Panc1 (cell line): Measurements from ENCODE around the gene PLA2G1B.

Experiments used
- POLR2AphosphoS5 ChIP-seq: IDR thresholded peaks from 2 replicates; pipeline ENCODE4 v1.6.1; 2012; ENCODE audit warnings: mild to moderate bottlenecking, low read depth, low read length, moderate library complexity
- SIN3A ChIP-seq: IDR thresholded peaks from 2 replicates; pipeline ENCODE4 v1.6.1; 2012; ENCODE audit warnings: low read depth, mild to moderate bottlenecking, low read length, moderate library complexity, borderline replicate concordance; ENCODE audit not compliant: insufficient read depth
- TF ChIP-seq, protein P1 (sequence below): fragments of 450-650 bp; IDR thresholded peaks from 2 replicates; pipeline ENCODE4 v1.5.1; 2017; ENCODE audit warnings: mild to moderate bottlenecking
- TF ChIP-seq, protein P2 (sequence below), 2 experiments: IDR thresholded peaks; 2 replicates each; pipeline ENCODE4 v1.6.1; 2011 to 2012; ENCODE audit warnings: low read depth in 2 of 2, control low read depth in 1 of 2, low read length in 1 of 2, mild to moderate bottlenecking in 1 of 2, moderate library complexity in 1 of 2; ENCODE audit not compliant: insufficient read depth in 1 of 2

GRCh38 chr12:120314220-120314619 is 13.4 kb downstream of the PLA2G1B start:
- TF ChIP-seq, protein P1, sequence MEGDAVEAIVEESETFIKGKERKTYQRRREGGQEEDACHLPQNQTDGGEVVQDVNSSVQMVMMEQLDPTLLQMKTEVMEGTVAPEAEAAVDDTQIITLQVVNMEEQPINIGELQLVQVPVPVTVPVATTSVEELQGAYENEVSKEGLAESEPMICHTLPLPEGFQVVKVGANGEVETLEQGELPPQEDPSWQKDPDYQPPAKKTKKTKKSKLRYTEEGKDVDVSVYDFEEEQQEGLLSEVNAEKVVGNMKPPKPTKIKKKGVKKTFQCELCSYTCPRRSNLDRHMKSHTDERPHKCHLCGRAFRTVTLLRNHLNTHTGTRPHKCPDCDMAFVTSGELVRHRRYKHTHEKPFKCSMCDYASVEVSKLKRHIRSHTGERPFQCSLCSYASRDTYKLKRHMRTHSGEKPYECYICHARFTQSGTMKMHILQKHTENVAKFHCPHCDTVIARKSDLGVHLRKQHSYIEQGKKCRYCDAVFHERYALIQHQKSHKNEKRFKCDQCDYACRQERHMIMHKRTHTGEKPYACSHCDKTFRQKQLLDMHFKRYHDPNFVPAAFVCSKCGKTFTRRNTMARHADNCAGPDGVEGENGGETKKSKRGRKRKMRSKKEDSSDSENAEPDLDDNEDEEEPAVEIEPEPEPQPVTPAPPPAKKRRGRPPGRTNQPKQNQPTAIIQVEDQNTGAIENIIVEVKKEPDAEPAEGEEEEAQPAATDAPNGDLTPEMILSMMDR, result no peak; the same call in 1 of the 2 replicates
- TF ChIP-seq, protein P2, sequence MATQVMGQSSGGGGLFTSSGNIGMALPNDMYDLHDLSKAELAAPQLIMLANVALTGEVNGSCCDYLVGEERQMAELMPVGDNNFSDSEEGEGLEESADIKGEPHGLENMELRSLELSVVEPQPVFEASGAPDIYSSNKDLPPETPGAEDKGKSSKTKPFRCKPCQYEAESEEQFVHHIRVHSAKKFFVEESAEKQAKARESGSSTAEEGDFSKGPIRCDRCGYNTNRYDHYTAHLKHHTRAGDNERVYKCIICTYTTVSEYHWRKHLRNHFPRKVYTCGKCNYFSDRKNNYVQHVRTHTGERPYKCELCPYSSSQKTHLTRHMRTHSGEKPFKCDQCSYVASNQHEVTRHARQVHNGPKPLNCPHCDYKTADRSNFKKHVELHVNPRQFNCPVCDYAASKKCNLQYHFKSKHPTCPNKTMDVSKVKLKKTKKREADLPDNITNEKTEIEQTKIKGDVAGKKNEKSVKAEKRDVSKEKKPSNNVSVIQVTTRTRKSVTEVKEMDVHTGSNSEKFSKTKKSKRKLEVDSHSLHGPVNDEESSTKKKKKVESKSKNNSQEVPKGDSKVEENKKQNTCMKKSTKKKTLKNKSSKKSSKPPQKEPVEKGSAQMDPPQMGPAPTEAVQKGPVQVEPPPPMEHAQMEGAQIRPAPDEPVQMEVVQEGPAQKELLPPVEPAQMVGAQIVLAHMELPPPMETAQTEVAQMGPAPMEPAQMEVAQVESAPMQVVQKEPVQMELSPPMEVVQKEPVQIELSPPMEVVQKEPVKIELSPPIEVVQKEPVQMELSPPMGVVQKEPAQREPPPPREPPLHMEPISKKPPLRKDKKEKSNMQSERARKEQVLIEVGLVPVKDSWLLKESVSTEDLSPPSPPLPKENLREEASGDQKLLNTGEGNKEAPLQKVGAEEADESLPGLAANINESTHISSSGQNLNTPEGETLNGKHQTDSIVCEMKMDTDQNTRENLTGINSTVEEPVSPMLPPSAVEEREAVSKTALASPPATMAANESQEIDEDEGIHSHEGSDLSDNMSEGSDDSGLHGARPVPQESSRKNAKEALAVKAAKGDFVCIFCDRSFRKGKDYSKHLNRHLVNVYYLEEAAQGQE (IDR thresholded peaks at IDR 0.05; ENCODE audit: insufficient read depth in 1 of 2, low read depth in 2 of 2, low read length in 1 of 2), result no peak
- TF ChIP-seq POLR2AphosphoS5, result no peak
- TF ChIP-seq SIN3A, result no peak
